Raji (cell line): ENCODE measurements around the gene OOSP2.

ENCODE experiments used
- POLR2A ChIP-seq: IDR thresholded peaks from 2 replicates; pipeline ENCODE4 v1.6.1; 2011; ENCODE audit warnings: low read depth, low read length, control low read depth; ENCODE audit not compliant: insufficient read depth

OOSP2 gene

DNA sequence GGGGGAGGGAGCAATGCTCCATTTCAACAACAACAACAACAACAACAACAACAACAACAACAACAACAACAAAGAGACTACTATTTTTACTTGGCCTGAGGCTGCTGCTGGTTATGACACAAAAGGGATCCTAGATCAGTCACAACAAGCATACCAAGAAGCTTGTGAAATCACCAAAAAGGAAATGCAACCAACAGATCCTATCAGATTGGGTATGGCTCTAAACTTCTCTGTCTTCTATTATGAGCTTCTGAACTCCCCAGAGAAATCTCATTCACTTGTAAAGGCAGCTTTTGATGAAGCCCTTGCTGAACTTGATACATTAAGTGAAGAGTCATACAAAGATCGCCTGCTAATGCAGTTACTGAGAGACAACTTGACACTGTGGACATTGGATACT, 37.8 kb downstream of the OOSP2 start:
- no peak for TF ChIP-seq POLR2A

DNA sequence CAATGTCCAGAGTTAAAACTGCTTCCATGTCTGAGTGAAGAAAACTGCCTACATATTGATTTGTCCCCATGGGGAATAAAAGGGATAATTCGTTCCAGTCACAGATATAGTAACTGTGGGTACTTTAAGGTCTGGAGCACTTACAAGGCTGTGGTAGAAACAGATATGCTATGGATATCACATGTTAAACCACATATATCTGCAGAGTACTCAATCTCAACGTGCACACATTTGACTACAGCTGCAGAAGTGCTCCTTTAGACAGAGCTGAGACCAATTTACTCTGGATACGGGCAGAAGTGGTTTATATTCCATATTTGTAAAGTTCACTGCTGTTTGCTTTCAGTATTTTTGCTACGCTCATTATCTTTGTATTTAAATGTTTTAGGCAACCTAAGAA, 38.5 kb downstream of the OOSP2 start:
- TF ChIP-seq POLR2A, result no peak

DNA sequence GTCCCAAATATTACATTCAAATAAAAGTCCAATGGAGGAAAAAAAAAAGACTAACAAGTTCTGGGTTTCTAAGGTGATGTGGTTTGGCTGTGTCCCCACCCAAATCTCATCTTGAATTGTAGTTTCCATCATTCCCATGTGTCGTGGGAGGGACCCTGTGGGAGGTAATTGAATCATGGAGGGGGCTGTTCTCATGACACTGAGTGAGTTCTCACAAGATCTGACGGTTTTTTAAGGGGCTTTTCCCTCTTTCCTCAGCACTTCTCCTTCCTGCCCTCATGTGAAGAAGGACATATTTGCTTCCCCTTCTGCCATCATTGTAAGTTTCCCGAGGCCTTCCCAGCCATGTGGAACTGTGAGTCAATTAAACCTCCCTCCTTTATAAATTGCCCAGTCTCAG, 40.3 kb downstream of the OOSP2 start:
- TF ChIP-seq POLR2A, result no peak

DNA sequence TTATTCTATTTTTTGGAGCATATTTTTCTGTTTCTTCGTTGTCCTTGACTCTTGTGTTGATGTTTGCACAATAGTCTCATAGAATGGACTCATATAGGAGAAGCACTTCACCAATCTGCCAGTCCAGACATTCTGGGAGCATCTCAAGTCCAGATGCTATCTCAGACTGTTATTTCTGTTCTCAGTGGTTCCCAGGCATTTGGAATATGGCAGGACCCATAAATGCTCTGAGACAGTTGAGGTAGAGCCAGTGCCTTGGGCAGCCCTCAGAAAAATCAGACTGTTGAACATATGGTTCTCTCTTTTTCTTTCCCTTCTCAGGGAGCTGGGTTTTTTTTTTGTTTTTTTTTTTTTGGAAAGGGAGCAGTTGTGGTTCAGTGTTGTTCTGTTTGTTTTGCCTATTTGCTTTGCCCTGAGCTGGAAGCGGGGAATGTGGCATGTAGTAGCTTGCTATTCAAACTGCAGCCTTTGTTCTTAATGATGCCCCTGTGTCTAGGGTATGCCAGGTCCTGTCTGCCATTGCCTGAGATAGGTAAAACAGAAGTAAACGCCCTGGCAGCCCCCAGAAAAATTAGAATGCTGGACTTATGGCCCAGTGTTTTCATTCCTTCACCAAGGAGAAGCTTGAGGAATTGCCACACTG, 44.5 kb downstream of the OOSP2 start:
- TF ChIP-seq POLR2A, result no peak

DNA sequence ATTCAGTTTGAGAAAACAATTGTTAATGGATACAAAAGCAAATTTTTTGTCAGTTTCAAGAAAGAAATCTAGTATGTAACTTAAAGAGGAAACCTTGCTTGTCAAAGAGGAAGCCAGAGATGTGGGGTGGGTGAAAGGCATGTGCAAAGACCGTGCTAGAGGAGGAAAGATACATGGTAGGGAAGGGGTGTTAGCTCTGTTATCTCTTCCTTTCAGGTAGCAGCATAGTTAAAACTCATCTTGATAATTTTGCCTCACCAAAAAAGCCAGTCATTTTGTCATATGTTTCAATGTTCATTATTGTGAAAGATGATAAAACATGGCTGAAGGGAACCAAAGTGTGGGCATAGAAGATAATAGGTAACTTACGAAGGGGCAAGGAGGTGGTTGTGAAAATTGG, 45.7 kb downstream of the OOSP2 start:
- no peak for TF ChIP-seq POLR2A

DNA sequence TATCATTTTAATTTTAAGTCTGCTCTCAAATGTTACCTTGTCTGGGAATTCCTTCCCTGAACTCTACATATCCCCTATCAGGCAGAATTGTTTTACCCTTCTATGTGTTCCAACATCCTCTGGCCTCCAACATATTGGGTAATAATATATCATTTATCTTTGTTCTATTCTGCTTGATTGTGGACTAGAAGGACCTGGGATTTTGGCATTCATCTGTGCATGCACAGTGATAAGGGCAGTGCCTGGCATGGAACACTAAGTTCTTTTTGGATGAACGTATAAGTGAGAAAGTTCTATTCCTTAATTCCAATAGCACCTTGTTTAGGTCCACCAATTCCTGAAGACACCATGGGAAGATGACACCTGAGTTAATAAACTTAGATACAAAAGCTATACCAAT, 47.0 kb downstream of the OOSP2 start:
- TF ChIP-seq POLR2A, result no peak

DNA sequence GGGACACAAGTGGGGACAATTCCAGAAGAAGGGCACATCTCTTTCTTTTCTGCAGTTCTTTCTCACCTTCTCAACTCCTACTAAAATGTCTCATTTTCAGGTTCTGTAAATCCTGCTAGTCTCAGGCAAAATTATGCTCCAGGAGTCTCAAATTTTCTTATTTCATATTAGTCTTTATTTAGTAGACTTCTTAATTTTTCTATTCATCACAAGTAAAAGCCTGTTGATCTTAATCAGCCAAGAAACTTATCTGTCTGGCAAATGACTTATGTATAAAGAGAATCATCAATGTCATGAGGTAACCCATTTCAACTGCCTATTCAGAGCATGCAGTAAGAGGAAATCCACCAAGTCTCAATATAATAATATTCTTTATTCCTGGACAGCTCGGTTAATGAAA, 48.2 kb downstream of the OOSP2 start, which contains the start of gene MS4A2:
Gene MS4A2, plus strand, starts transcription at position 301 of the 400 bp plus-strand sequence. CDS start 102 bp downstream, outside the sequence.
- TF ChIP-seq POLR2A, result no peak

DNA sequence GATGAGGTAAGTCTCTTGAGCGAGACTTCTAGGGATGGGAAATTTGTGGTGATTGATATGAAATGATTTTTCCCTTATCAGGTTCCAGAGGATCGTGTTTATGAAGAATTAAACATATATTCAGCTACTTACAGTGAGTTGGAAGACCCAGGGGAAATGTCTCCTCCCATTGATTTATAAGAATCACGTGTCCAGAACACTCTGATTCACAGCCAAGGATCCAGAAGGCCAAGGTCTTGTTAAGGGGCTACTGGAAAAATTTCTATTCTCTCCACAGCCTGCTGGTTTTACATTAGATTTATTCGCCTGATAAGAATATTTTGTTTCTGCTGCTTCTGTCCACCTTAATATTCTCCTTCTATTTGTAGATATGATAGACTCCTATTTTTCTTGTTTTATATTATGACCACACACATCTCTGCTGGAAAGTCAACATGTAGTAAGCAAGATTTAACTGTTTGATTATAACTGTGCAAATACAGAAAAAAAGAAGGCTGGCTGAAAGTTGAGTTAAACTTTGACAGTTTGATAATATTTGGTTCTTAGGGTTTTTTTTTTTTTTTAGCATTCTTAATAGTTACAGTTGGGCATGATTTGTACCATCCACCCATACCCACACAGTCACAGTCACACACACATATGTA, 55.4 kb downstream of the OOSP2 start:
- no peak for TF ChIP-seq POLR2A

DNA sequence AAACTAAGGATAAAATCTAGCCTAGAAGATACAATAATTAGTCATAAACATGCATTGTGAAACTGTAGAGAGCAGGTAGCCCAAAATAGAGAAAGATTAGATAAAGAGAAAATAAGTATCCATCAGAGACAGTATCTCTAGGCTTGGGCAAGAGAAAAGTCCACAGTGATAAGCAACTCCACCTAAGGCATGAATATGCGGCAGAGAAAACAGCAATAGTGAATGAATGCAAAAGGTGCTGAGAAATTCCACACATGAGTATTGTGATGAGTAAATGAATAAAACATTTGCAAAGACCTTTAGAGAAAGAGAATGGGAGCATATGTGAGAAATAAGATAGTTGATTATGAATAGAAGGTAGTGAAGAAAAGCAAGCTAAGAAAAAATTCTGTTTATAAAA, 57.0 kb downstream of the OOSP2 start:
- TF ChIP-seq POLR2A, result no peak
